ENCODE data around the gene OLFML2A. TPM values are rescaled to one million over a fixed set of nuclear protein-coding genes. Genes with fewer than 3 reads are reported as not detected.

OLFML2A gene
- total and polyA plus RNA-seq, 2 of the 13 experiments (the other 11 are each of a cell fraction or from before 2014, with no cell fraction given), result 0.01 to 0.02 TPM

- TF ChIP-seq, protein P1, sequence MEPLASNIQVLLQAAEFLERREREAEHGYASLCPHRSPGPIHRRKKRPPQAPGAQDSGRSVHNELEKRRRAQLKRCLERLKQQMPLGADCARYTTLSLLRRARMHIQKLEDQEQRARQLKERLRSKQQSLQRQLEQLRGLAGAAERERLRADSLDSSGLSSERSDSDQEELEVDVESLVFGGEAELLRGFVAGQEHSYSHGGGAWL (CRISPR knock-in tag; IDR thresholded peaks at IDR 0.05), result peak; percentile 81
- TF ChIP-seq ZSCAN20 (CRISPR knock-in tag; IDR thresholded peaks at IDR 0.05; ENCODE audit: borderline replicate concordance) (peak; percentile 88), NR3C1 (CRISPR knock-in tag; IDR thresholded peaks at IDR 0.05) (no peak), AKNA (CRISPR knock-in tag; IDR thresholded peaks at IDR 0.05; ENCODE audit: borderline replicate concordance) (0 out of 2 replicates have a peak, but pooled peaks have one; percentile 90), SMARCE1 (IDR thresholded peaks at IDR 0.05; ENCODE audit: borderline replicate concordance) (no peak), ZNF709 (CRISPR knock-in tag; IDR thresholded peaks at IDR 0.05) (peak; percentile 80), FLYWCH1 (CRISPR knock-in tag; IDR thresholded peaks at IDR 0.05) (no peak), NFKB2 (CRISPR knock-in tag; IDR thresholded peaks at IDR 0.05; ENCODE audit: borderline replicate concordance) (peak; percentile 79; the same call in 1 of the 2 replicates), ZNF609 (CRISPR knock-in tag; IDR thresholded peaks at IDR 0.05; ENCODE audit: borderline replicate concordance) (no peak), PITX1 (CRISPR knock-in tag; IDR thresholded peaks at IDR 0.05) (no peak; the same call in 1 of the 2 replicates)
- TF ChIP-seq, protein P2, sequence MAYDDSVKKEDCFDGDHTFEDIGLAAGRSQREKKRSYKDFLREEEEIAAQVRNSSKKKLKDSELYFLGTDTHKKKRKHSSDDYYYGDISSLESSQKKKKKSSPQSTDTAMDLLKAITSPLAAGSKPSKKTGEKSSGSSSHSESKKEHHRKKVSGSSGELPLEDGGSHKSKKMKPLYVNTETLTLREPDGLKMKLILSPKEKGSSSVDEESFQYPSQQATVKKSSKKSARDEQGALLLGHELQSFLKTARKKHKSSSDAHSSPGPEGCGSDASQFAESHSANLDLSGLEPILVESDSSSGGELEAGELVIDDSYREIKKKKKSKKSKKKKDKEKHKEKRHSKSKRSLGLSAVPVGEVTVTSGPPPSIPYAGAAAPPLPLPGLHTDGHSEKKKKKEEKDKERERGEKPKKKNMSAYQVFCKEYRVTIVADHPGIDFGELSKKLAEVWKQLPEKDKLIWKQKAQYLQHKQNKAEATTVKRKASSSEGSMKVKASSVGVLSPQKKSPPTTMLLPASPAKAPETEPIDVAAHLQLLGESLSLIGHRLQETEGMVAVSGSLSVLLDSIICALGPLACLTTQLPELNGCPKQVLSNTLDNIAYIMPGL (CRISPR knock-in tag; IDR thresholded peaks at IDR 0.05; ENCODE audit: borderline replicate concordance in 1 of 2, low read depth in 1 of 2), result peak in 1 of 2 experiments; percentile 82; a peak in 3 of 4 replicates
- TF ChIP-seq, protein P3, sequence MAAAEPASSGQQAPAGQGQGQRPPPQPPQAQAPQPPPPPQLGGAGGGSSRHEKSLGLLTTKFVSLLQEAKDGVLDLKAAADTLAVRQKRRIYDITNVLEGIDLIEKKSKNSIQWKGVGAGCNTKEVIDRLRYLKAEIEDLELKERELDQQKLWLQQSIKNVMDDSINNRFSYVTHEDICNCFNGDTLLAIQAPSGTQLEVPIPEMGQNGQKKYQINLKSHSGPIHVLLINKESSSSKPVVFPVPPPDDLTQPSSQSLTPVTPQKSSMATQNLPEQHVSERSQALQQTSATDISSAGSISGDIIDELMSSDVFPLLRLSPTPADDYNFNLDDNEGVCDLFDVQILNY (CRISPR knock-in tag; conservative IDR thresholded peaks at IDR 0.05), result no peak
Measured at GRCh38 chr9:124861342-124862229, 84.7 kb downstream of the OLFML2A start, which contains the start of the genes ARPC5L and RPL35 (continued).

All from HepG2 (cell line).